ENCODE measurements around the gene S100A3. TPM values are rescaled to one million over a fixed set of nuclear protein-coding genes. Genes with fewer than 3 reads are reported as not detected.

S100A3 gene
- total RNA-seq, 4 donors from 2014 or later = 0.69 to 6.0 (median 1.1) TPM; not detected in 1

DNA sequence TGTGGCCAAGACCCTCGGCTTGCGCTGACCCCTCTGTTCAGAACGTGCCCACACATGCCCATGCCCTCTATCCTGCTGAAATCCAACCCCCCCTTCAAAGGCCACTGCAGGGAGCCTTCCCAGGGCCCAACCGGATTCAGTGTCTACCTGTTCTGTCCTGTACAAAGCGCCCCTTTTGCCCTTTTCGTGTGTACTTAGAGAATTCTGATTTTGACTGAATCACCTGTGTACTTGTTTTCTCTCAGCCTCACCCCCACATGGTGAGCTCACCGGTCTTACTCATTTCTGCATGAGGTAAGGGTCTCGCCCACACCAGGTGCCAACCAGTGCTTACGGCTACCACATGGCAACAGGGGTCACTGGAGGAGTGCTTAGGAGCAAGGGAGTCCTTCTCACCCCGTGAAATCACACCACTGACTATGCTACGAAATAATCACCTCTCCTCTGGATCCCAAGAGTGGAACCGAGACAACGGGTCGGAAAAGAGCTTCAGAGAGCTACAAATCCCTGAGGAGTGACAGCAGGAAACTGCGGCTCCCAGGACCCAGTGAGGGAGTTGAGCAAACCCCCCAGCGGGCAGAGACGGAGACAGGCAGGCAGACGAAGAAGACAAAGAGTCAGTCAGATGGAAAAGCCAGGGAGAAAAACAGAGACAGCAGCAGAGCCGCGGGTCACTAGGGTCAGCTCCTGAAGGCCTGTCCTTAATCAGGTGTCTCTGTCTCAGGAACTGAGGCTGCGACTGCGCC is 18.7 kb upstream of the S100A3 start:
- Histone ChIP-seq H3K27me3 (no peaks in the 10 kb centered on the region), H3K27ac (peak overlapping the region; percentile 60 to 95 (median 86)), H3K4me3 (peak overlapping the region; percentile 2 to 39), H3K9me3 (no peaks in the 10 kb centered on the region), H3K36me3 (no peaks in the 10 kb centered on the region), H3K4me1 (peaks cover 22 to 53% (median 35%) of the 10 kb centered on the region in 3 donors)
- ATAC-seq = no peak
- no peak for TF ChIP-seq POLR2AphosphoS5 (IDR thresholded peaks at IDR 0.05)
- TF ChIP-seq EP300 (IDR thresholded peaks at IDR 0.05) = no peak
- TF ChIP-seq, protein P1, sequence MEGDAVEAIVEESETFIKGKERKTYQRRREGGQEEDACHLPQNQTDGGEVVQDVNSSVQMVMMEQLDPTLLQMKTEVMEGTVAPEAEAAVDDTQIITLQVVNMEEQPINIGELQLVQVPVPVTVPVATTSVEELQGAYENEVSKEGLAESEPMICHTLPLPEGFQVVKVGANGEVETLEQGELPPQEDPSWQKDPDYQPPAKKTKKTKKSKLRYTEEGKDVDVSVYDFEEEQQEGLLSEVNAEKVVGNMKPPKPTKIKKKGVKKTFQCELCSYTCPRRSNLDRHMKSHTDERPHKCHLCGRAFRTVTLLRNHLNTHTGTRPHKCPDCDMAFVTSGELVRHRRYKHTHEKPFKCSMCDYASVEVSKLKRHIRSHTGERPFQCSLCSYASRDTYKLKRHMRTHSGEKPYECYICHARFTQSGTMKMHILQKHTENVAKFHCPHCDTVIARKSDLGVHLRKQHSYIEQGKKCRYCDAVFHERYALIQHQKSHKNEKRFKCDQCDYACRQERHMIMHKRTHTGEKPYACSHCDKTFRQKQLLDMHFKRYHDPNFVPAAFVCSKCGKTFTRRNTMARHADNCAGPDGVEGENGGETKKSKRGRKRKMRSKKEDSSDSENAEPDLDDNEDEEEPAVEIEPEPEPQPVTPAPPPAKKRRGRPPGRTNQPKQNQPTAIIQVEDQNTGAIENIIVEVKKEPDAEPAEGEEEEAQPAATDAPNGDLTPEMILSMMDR (IDR thresholded peaks at IDR 0.05) = no peak
- TF ChIP-seq POLR2A (IDR thresholded peaks at IDR 0.05) = no peak
- WGBS, 2 donors (ENCODE audit: low coverage in 1 of 2) = 70 to 100% methylated on average over 2 to 8 of the region's 22 CpGs

DNA sequence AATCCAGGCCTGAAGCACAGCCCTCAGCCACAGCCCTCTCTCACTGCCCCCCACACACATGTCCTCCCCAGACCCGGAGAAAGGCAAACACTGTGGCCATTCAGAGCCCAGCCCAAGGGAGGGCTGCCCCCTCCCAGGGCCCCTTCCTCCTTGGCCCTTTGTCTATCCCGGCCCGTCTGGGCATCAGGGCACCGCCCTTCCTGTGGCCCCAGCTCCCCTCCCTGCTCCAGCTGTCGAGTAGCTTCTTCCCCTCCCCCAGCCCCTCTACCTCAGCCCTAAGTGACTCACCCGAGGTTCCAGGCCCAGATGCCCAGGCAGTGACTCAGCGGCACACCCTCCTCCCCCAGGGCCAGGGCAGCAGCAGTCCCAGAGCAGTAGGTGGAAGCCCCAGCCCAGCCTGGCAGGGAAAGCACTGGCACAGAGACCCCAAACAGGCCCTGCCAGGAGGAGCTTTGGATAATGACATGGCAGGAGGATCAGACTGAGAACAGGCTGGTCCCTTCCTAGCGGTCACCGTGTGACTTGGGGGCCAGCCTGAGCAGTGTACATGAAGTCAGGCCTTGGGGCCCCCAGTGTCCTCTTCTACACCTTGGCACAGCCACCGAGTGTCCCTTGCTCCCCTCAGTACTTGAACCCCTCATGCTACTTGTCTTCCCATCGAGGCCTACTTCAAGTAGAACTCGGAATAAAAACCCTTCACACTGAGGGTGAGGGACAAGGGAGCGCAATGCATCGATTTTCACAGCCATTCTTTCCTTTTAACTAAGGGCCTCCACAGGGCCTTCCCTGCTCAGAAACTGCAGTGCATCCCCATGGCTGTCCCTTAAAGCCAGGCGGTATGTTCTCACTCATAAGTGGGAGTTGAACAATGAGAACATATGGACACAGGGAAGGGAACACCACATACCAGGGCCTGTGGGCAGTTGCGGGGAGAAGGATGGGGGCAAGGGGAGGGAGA is 17.6 kb upstream of the S100A3 start:
- Histone ChIP-seq H3K9me3 (no peaks in the 10 kb centered on the region), H3K4me3 (no peak overlapping the region), H3K27ac (peak overlapping the region; percentile 78 to 95 (median 86)), H3K36me3 (no peaks in the 10 kb centered on the region), H3K4me1 (peaks cover 22 to 44% (median 35%) of the 10 kb centered on the region in 3 donors), H3K27me3 (no peaks in the 10 kb centered on the region)
- TF ChIP-seq, protein P1 (IDR thresholded peaks at IDR 0.05) = peak in 1 of 4 experiments; percentile 11
- peak; percentile 94 for TF ChIP-seq POLR2AphosphoS5 (IDR thresholded peaks at IDR 0.05)
- no peak for TF ChIP-seq EP300 (IDR thresholded peaks at IDR 0.05)
- no peak for TF ChIP-seq POLR2A (IDR thresholded peaks at IDR 0.05)
- ATAC-seq = peak; percentile 96
- 49 to 71% methylated on average over 4 to 9 of the region's 16 CpGs for WGBS, 2 donors (ENCODE audit: low coverage in 1 of 2)

DNA sequence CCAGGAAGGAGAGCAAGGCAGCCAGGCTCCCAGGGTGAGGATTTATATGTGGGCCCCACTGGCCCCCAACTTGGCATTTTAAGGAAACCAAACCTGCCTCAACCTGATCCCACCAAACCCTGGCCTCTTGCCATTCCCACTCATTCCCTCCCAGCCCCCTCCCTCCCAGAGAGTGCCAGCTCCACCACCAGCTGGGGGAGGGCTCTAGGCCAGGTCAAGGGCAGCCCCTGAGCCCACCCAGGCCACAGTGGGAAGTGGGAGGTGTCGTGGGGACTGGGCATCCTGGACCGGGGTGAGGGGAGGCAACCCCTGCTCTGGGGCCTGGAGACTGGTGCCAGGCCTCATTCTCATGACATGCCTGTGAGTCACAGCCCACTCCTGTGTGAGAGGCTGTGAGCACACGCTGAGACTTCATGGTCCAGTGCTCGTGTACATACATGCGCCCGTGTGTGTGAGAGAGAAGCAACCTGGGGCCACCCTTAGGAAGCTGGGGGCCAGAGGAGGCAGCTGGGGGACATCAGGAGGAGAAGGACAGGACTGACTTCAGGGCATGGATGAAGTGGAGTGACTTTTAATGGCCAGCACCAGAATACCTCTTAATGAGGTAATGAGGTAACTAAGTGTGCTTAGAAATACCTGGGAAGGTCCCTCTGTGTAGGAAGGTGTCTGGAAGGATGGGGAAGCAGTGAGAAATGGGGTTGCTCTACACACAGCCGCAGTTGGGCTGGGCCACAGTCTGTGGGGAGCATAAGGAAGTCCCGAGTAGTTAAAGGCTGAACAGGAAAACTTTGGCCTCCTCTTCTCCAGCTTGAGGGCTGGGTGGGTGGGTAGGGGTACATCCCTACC is 16.7 kb upstream of the S100A3 start, which contains the start of gene S100A2:
S100A2 (minus strand) TSS at position 316 of the 846 bp plus-strand sequence. CDS start 1,967 bp downstream, outside the sequence.
- H3K4me3 ChIP-seq = no peak within 1 kb of the TSS
- H3K9me3 ChIP-seq = no peaks in the 10 kb centered on the region
- no peaks in the 10 kb centered on the region for H3K36me3 ChIP-seq
- WGBS, 2 donors (ENCODE audit: low coverage in 1 of 2) = 40 to 60% methylated on average over 1 to 2 of the region's 8 CpGs
- H3K27ac ChIP-seq = peak within 1 kb of the TSS; percentile 78 to 95 (median 86)
- peaks cover 22 to 44% (median 35%) of the 10 kb centered on the region in 3 donors for H3K4me1 ChIP-seq
- peak; percentile 53 for ATAC-seq
- peak; percentile 54 for TF ChIP-seq POLR2AphosphoS5 (IDR thresholded peaks at IDR 0.05)
- TF ChIP-seq EP300 (IDR thresholded peaks at IDR 0.05) = no peak
- no peak for TF ChIP-seq POLR2A (IDR thresholded peaks at IDR 0.05)
- H3K27me3 ChIP-seq = no peaks in the 10 kb centered on the region

DNA sequence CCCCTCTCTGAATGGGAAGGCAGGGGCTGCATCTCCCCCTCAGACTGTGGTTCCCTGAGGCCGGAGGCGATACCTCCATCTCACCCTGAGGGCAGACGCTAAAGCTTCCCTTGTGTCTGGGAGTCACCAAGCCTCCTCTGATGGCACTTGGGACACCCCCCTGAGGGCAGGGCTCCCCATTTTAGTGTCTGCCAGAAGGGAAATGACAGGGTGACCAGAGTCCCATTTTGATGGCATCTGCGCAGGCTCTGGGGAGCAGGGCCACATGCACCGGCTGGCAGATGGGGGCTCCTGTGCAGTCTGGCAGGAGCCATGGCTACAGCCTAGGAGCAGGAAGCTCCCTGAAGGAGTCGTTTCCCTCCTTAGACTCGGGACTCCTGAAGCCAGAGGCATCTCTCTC is 14.9 kb upstream of the S100A3 start:
- 83% methylated on average over 2 of the region's 7 CpGs; no CpG with 5 or more reads in 1 of the 2 donors for WGBS, 2 donors (ENCODE audit: low coverage in 1 of 2)
- H3K27me3 ChIP-seq = no peaks in the 10 kb centered on the region
- peaks cover 22 to 43% (median 35%) of the 10 kb centered on the region in 3 donors for H3K4me1 ChIP-seq
- no peak for ATAC-seq
- peak overlapping the region in 2 of 4 donors; percentile 1 to 21 for H3K27ac ChIP-seq
- H3K36me3 ChIP-seq = no peaks in the 10 kb centered on the region
- no peak overlapping the region for H3K4me3 ChIP-seq
- no peak for TF ChIP-seq POLR2A (IDR thresholded peaks at IDR 0.05)
- no peak for TF ChIP-seq POLR2AphosphoS5 (IDR thresholded peaks at IDR 0.05)
- TF ChIP-seq EP300 (IDR thresholded peaks at IDR 0.05) = no peak
- TF ChIP-seq, protein P1 (IDR thresholded peaks at IDR 0.05) = no peak
- H3K9me3 ChIP-seq = no peaks in the 10 kb centered on the region

All from gastroesophageal sphincter (tissue), 4 donors.